OCI-LY1 (cell line): ENCODE results near the gene RNF41.

Experiments used
- H2AFZ ChIP-seq: fragments of 200-600 bp; sonication (generic), shearing (Covaris generic); 2 replicates; pipeline ENCODE4 v1.6.0; 2014; ENCODE audit warnings: antibody characterized with exemption, mild to moderate bottlenecking, low read length
- H3F3A ChIP-seq: fragments of 200-600 bp; sonication (generic), shearing (Covaris generic); 2 replicates; pipeline ENCODE4 v1.6.0; 2014; ENCODE audit warnings: mild to moderate bottlenecking, antibody characterized with exemption, low read length, moderate library complexity; ENCODE audit not compliant: insufficient read depth
- H3K27ac ChIP-seq: fragments of 200-600 bp; sonication (generic); 2 replicates; pipeline ENCODE4 v1.5.1; 2014; ENCODE audit warnings: low read length, mixed run types, mild to moderate bottlenecking, low read depth; ENCODE audit not compliant: poor library complexity, severe bottlenecking
- H3K27me3 ChIP-seq: fragments of 200-600 bp; sonication (generic); 2 replicates; pipeline ENCODE4 v1.6.0; 2014; ENCODE audit warnings: antibody characterized with exemption, mild to moderate bottlenecking, low read length, moderate library complexity; ENCODE audit not compliant: insufficient read depth
- H3K36me3 ChIP-seq: fragments of 200-600 bp; sonication (generic); 2 replicates; pipeline ENCODE4 v1.6.1; 2014; ENCODE audit warnings: mild to moderate bottlenecking, antibody characterized with exemption, low read length, moderate library complexity, mixed read lengths; ENCODE audit not compliant: insufficient read depth
- H3K4me1 ChIP-seq: fragments of 200-600 bp; sonication (generic); 2 replicates; pipeline ENCODE4 v1.5.1; 2014; ENCODE audit warnings: mild to moderate bottlenecking, low read length, moderate library complexity; ENCODE audit not compliant: insufficient read depth, severe bottlenecking
- H3K4me2 ChIP-seq: fragments of 200-600 bp; sonication (generic), shearing (Covaris generic); 2 replicates; pipeline ENCODE4 v1.6.1; 2014; ENCODE audit warnings: low read length
- H3K4me3 ChIP-seq: fragments of 200-600 bp; sonication (generic); 2 replicates; pipeline ENCODE4 v1.5.1; 2014; ENCODE audit warnings: low read length, low read depth, mild to moderate bottlenecking, mixed read lengths; ENCODE audit not compliant: poor library complexity, severe bottlenecking
- H3K79me2 ChIP-seq: fragments of 200-600 bp; shearing (Covaris generic); 2 replicates; pipeline ENCODE4 v1.6.1; 2016; ENCODE audit warnings: mixed run types, low read length, mixed read lengths; ENCODE audit not compliant: insufficient read depth
- H3K9ac ChIP-seq: fragments of 200-600 bp; sonication (generic), shearing (Covaris generic); 2 replicates; pipeline ENCODE4 v1.6.1; 2014; ENCODE audit warnings: mild to moderate bottlenecking, low read length, mixed read lengths
- H3K9me2 ChIP-seq: fragments of 200-600 bp; sonication (generic), shearing (Covaris generic); 2 replicates; pipeline ENCODE4 v1.6.1; 2014; ENCODE audit warnings: low read depth, mild to moderate bottlenecking, low read length, mixed read lengths
- H3K9me3 ChIP-seq: fragments of 200-600 bp; shearing (Covaris generic); 2 replicates; pipeline ENCODE4 v1.6.1; 2014; ENCODE audit warnings: low read length, mixed read lengths
- H4K20me1 ChIP-seq: fragments of 200-600 bp; sonication (generic), shearing (Covaris generic); 2 replicates; pipeline ENCODE4 v1.6.0; 2016; ENCODE audit warnings: mild to moderate bottlenecking, low read length; ENCODE audit not compliant: insufficient read depth
- EZH2 ChIP-seq: fragments of 200-600 bp; sonication (generic), shearing (Covaris generic); IDR thresholded peaks from 2 replicates; pipeline ENCODE4 v1.8.0; 2017; ENCODE audit warnings: borderline replicate concordance, mixed run types, mild to moderate bottlenecking, antibody characterized with exemption, low read length, moderate library complexity, mixed read lengths
- TF ChIP-seq, protein P1 (sequence below): fragments of 200-600 bp; sonication (generic), shearing (Covaris generic); IDR thresholded peaks from 2 replicates; pipeline ENCODE4 v1.5.1; 2017; ENCODE audit warnings: mild to moderate bottlenecking, antibody characterized with exemption, low read length, moderate library complexity, mixed read lengths

Gene RNF41

DNA sequence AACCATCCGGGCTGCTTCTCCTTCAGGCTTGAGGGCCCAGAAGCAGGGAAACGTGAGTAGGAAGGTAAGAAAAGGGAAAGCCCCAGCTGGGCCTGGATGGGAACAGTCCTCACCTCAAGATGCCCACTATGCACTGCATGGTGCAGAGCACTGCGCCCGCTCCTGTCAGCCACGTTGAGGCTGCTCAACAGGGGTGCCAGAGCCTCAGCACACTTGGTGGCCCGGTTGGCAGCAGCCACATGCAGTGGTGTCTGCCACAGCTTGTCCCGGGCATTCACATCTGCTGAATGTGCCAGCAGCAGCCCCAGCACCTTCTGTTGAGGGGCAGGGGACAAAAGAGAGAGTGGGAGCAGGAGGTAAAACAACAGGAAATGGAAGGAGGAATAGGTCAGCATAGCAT is 33.9 kb upstream of the RNF41 start:
- Histone ChIP-seq H3K4me2 (no peak overlapping the region), H3K27ac (no peak overlapping the region), H3K4me1 (peaks cover 23% of the 10 kb centered on the region), H3K27me3 (no peaks in the 10 kb centered on the region), H3K79me2 (no peaks in the 10 kb centered on the region), H3K9me3 (no peaks in the 10 kb centered on the region), H4K20me1 (no peaks in the 10 kb centered on the region), H3K36me3 (peaks cover 53% of the 10 kb centered on the region), H3K4me3 (no peak overlapping the region), H3F3A (no peaks in the 10 kb centered on the region), H3K9me2 (no peaks in the 10 kb centered on the region), H2AFZ (no peak overlapping the region), H3K9ac (no peak overlapping the region)
- TF ChIP-seq, protein P1, sequence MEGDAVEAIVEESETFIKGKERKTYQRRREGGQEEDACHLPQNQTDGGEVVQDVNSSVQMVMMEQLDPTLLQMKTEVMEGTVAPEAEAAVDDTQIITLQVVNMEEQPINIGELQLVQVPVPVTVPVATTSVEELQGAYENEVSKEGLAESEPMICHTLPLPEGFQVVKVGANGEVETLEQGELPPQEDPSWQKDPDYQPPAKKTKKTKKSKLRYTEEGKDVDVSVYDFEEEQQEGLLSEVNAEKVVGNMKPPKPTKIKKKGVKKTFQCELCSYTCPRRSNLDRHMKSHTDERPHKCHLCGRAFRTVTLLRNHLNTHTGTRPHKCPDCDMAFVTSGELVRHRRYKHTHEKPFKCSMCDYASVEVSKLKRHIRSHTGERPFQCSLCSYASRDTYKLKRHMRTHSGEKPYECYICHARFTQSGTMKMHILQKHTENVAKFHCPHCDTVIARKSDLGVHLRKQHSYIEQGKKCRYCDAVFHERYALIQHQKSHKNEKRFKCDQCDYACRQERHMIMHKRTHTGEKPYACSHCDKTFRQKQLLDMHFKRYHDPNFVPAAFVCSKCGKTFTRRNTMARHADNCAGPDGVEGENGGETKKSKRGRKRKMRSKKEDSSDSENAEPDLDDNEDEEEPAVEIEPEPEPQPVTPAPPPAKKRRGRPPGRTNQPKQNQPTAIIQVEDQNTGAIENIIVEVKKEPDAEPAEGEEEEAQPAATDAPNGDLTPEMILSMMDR: no peak
- TF ChIP-seq EZH2: no peak

DNA sequence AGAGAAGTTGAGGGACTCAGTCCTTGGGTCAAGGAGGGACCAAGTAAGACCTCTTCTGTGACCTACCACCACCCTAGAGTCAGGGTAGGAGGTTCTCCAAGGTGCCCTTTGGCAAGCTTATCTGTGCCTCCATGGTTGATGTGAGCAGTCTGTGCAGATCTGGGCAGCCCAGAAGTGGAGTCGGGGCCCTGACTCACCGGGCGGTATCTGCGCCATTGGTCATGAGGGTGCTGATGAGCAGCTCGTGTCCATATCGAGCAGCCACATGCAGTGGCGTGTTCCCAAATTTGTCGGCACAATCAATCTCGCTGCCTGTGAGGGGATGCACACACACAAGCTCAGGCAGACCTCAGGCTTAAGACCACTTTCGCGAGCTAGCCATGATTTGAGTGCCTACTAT is 31.4 kb upstream of the RNF41 start:
- TF ChIP-seq, protein P1: no peak
- no peak for TF ChIP-seq EZH2
- Histone ChIP-seq H3K9me2 (no peaks in the 10 kb centered on the region), H3K9ac (no peak overlapping the region), H3K9me3 (no peaks in the 10 kb centered on the region), H3K4me3 (no peak overlapping the region), H3K36me3 (peaks cover 69% of the 10 kb centered on the region), H3K27me3 (no peaks in the 10 kb centered on the region), H4K20me1 (no peaks in the 10 kb centered on the region), H3K79me2 (no peaks in the 10 kb centered on the region), H3K27ac (no peak overlapping the region), H2AFZ (no peak overlapping the region), H3K4me2 (no peak overlapping the region), H3F3A (no peaks in the 10 kb centered on the region), H3K4me1 (peaks cover 16% of the 10 kb centered on the region)

- H2AFZ ChIP-seq: no peak overlapping the region
- H3K27ac ChIP-seq: no peak overlapping the region
- TF ChIP-seq, protein P1: no peak
- no peak for TF ChIP-seq EZH2
- H3K9ac ChIP-seq: no peak overlapping the region
- no peaks in the 10 kb centered on the region for H3K79me2 ChIP-seq
- H3K4me1 ChIP-seq: peaks cover 16% of the 10 kb centered on the region
- no peaks in the 10 kb centered on the region for H3K9me2 ChIP-seq
- peaks cover 73% of the 10 kb centered on the region for H3K36me3 ChIP-seq
- no peaks in the 10 kb centered on the region for H4K20me1 ChIP-seq
- no peaks in the 10 kb centered on the region for H3F3A ChIP-seq
- H3K4me2 ChIP-seq: no peak overlapping the region
- H3K9me3 ChIP-seq: no peaks in the 10 kb centered on the region
- H3K4me3 ChIP-seq: no peak overlapping the region
- no peaks in the 10 kb centered on the region for H3K27me3 ChIP-seq
These were observed 30.9 kb upstream of the RNF41 start for GRCh38 chr12:56252649-56253048.
